DND-41 (cell line): ENCODE data around the gene CELF1.
"Not testable (repeated sequence)": the region's sequence is repeated elsewhere in the genome, so short reads cannot be mapped to it uniquely, and the experiment has no call there.

ENCODE experiments used
- ATAC-seq: fragments of 200-7000 bp; cut with Tn5 transposase; 3 replicates; pipeline ENCODE4 v1.9.1; 2021; ENCODE audit warnings: low read depth; ENCODE audit not compliant: insufficient read depth
- DNase-seq: peaks from one replicate; pipeline ENCODE4 v3.0.0-alpha.2; 2020
- H2AFZ ChIP-seq: 2 replicates; pipeline ENCODE4 v1.6.0; 2012; ENCODE audit warnings: low read depth, low read length
- H3K27ac ChIP-seq: 2 replicates; pipeline ENCODE4 v1.5.1; 2012; ENCODE audit warnings: low read length, inconsistent platforms
- H3K27me3 ChIP-seq: fragments of 200-600 bp; sonication (generic); 2 replicates; pipeline ENCODE4 v1.6.0; 2012; ENCODE audit warnings: low read length, mild to moderate bottlenecking, inconsistent platforms; ENCODE audit not compliant: insufficient read depth, poor library complexity
- H3K36me3 ChIP-seq: 2 replicates; pipeline ENCODE4 v1.5.1; 2012; ENCODE audit warnings: low read length, inconsistent platforms; ENCODE audit not compliant: insufficient read depth
- H3K4me1 ChIP-seq: 2 replicates; pipeline ENCODE4 v1.5.1; 2012; ENCODE audit warnings: mild to moderate bottlenecking, low read length; ENCODE audit not compliant: insufficient read depth
- H3K4me2 ChIP-seq: 2 replicates; pipeline ENCODE4 v1.6.0; 2012; ENCODE audit warnings: mild to moderate bottlenecking, moderate library complexity, low read length, inconsistent platforms; ENCODE audit not compliant: insufficient read depth
- H3K4me3 ChIP-seq, 2 experiments: fragments of 200-600 bp in 1 of 2; shearing (Covaris generic) in 1 of 2; 2 replicates each; pipeline ENCODE4 v1.5.1; 2012 to 2016; ENCODE audit warnings: inconsistent platforms in 2 of 2, low read length in 2 of 2, mild to moderate bottlenecking in 2 of 2, low read depth in 1 of 2, moderate library complexity in 1 of 2
- H3K79me2 ChIP-seq: 2 replicates; pipeline ENCODE4 v1.6.0; 2012; ENCODE audit warnings: low read length, inconsistent platforms; ENCODE audit not compliant: insufficient read depth
- H3K9ac ChIP-seq: 2 replicates; pipeline ENCODE4 v1.6.0; 2012; ENCODE audit warnings: low read depth, mild to moderate bottlenecking, inconsistent platforms, low read length, moderate library complexity
- H3K9me3 ChIP-seq: 2 replicates; pipeline ENCODE4 v1.5.1; 2012; ENCODE audit warnings: low read length, moderate library complexity, mild to moderate bottlenecking, inconsistent platforms; ENCODE audit not compliant: insufficient read depth, severe bottlenecking
- H4K20me1 ChIP-seq: 2 replicates; pipeline ENCODE4 v1.6.0; 2012; ENCODE audit warnings: low read length; ENCODE audit not compliant: insufficient read depth
- EZH2 ChIP-seq: IDR thresholded peaks from 3 replicates; pipeline ENCODE4 v1.6.1; 2012; ENCODE audit warnings: borderline replicate concordance, low read depth, mild to moderate bottlenecking, moderate library complexity, low read length, inconsistent platforms; ENCODE audit not compliant: severe bottlenecking
- TF ChIP-seq, protein P1 (sequence below): IDR thresholded peaks from 2 replicates; pipeline ENCODE4 v1.5.1; 2012; ENCODE audit warnings: borderline replicate concordance, low read length, moderate library complexity, mild to moderate bottlenecking; ENCODE audit not compliant: poor library complexity, severe bottlenecking; ENCODE audit errors: extremely low read depth

The CELF1 gene

DNA sequence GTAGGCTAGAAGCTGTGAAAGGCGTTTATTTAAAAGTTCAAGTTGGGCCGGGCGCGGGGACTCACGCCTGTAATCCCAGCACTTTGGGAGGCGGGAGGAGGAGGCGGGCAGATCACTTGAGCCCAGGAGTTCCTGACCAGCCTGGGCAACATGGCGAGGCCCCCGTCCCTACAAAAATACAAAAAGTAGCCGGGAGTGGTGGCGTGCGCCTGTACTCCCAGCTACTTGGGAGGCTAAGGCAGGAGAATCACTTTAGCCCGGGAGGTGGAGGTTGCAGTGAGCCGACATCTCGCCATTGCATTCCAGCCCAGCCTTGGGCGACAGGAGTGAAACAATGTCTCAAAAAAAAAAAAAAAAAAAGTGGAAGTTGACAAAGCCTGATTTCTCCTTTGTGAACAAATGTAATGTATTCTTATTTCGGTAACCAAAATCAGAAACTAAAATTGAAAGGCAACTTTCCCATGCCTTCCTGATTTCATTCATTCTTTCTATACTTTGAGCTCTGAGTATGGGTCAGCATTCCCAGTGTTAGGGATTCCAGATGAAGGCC lies 13.3 kb upstream of the CELF1 start:
- Histone ChIP-seq H2AFZ (peak overlapping the region; percentile 98), H3K36me3 (peaks cover 34% of the 10 kb centered on the region), H3K27ac (peak overlapping the region; percentile 94), H3K4me3 (peak overlapping the region; percentile 90 to 100), H3K9ac (peak overlapping the region; percentile 99), H3K4me2 (peak overlapping the region; percentile 97), H4K20me1 (0 out of 2 replicates have a peak, but pooled peaks cover 3% of the 10 kb centered on the region), H3K9me3 (no peaks in the 10 kb centered on the region), H3K79me2 (peaks cover 67% of the 10 kb centered on the region), H3K27me3 (no peaks in the 10 kb centered on the region), H3K4me1 (peaks cover 34% of the 10 kb centered on the region)
- TF ChIP-seq, protein P1, sequence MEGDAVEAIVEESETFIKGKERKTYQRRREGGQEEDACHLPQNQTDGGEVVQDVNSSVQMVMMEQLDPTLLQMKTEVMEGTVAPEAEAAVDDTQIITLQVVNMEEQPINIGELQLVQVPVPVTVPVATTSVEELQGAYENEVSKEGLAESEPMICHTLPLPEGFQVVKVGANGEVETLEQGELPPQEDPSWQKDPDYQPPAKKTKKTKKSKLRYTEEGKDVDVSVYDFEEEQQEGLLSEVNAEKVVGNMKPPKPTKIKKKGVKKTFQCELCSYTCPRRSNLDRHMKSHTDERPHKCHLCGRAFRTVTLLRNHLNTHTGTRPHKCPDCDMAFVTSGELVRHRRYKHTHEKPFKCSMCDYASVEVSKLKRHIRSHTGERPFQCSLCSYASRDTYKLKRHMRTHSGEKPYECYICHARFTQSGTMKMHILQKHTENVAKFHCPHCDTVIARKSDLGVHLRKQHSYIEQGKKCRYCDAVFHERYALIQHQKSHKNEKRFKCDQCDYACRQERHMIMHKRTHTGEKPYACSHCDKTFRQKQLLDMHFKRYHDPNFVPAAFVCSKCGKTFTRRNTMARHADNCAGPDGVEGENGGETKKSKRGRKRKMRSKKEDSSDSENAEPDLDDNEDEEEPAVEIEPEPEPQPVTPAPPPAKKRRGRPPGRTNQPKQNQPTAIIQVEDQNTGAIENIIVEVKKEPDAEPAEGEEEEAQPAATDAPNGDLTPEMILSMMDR, result no peak
- TF ChIP-seq EZH2, result no peak
- no peak for ATAC-seq
- DNase-seq, result peak; percentile 19

DNA sequence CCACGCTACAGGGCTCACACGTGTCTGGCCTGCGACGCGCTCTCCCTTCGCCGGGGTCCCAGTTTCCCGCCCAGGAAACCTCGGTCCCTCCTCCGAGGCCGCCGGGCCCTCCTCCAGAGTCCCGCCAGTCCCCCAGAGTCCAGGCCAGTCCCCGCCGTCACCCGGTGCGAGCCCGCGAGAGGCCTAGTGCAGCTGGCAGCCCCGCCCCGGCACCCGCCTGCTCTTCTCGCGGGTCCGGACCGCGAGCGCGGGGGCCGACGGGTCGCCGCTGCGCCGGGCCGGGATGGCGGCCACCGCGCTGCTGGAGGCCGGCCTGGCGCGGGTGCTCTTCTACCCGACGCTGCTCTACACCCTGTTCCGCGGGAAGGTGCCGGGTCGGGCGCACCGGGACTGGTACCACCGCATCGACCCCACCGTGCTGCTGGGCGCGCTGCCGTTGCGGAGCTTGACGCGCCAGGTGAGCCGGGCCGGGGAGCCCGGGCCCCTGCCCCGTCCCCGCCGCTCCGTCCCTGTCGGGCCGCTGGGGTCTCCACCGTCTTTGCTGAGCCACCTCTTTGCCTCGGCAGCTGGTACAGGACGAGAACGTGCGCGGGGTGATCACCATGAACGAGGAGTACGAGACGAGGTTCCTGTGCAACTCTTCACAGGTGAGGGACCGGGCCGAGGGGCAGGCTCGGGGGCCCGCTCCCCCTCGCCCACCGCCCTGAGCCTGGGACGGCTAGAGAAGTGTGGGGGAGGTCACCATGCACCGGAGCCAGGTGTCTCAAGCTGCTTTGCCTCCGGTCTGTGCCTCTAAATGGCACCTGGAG lies 12.6 kb upstream of the CELF1 start, which contains the start of gene PTPMT1:
TSS of gene PTPMT1 (plus strand) at position 260 of the 809 bp plus-strand sequence. CDS start at position 284, 24 bp downstream.
- DNase-seq (peak; percentile 82), ATAC-seq (peak; percentile 95)
- TF ChIP-seq, protein P1, result no peak
- TF ChIP-seq EZH2, result no peak
- H3K9me3 ChIP-seq, result no peaks in the 10 kb centered on the region
- no peaks in the 10 kb centered on the region for H3K27me3 ChIP-seq
- H3K4me2 ChIP-seq, result peak within 1 kb of the TSS; percentile 97
- H3K36me3 ChIP-seq, result peaks cover 27% of the 10 kb centered on the region
- H2AFZ ChIP-seq, result peak within 1 kb of the TSS; percentile 98
- peaks cover 34% of the 10 kb centered on the region for H3K4me1 ChIP-seq
- H3K4me3 ChIP-seq, result peak within 1 kb of the TSS; percentile 90 to 100
- peak within 1 kb of the TSS; percentile 99 for H3K9ac ChIP-seq
- peaks cover 61% of the 10 kb centered on the region for H3K79me2 ChIP-seq
- peak within 1 kb of the TSS; percentile 94 for H3K27ac ChIP-seq
- 0 out of 2 replicates have a peak, but pooled peaks cover 3% of the 10 kb centered on the region for H4K20me1 ChIP-seq

DNA sequence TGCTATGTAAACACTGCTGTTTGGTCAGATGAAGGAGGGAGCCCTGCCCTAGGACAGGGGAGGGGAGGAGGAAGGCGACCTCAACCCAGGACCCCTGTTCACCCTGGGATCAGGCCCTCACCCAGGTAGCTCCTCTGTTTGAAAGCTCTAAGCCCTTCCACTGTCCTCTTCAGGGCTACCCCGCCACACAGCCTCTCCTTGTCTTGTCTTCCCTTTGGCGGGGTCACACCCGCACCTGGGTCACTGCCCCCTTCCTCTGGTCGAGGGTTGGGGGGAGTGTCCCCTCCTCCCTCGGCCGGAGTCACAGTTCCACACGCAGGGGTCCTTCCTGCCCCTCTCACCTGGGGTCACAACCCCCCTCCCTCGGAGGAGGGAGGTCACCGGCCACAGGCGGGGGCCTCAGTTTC lies 12.0 kb upstream of the CELF1 start:
- 0 out of 2 replicates have a peak, but pooled peaks cover 3% of the 10 kb centered on the region for H4K20me1 ChIP-seq
- ATAC-seq, result peak; percentile 18

DNA sequence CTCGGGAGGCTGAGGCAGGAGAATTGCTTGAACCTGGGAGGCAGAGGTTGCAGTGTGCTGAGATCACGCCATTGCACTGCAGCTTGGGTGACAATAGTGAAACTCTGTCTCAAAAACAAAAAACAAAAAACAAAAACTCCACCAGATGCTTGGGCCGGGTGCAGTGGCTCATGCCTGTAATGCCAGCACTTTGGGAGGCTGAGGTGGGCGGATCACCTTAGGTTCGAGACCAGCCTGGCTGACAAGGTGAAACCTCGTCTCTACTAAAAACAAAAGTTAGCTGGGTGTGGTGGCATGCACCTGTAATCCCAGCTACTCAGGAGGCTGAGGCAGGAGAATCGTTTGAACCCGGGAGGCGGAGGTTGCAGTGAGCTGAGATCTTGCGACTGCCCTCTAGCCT lies 11.4 kb upstream of the CELF1 start:
- H3K27ac ChIP-seq, H3K9me3 ChIP-seq, H3K27me3 ChIP-seq, DNase-seq, ATAC-seq, H4K20me1 ChIP-seq: not testable (repeated sequence)
- H3K9ac ChIP-seq, result peak overlapping the region; percentile 99
- H2AFZ ChIP-seq, result 0 out of 2 replicates have a peak overlapping the region, but pooled peaks have one; percentile 98
- H3K4me3 ChIP-seq, result peak overlapping the region in 1 of 2 experiments; percentile 100; a peak in 3 of 4 replicates
- H3K79me2 ChIP-seq, result peaks cover 50% of the 10 kb centered on the region
- H3K4me2 ChIP-seq, result peak overlapping the region; percentile 97
- H3K4me1 ChIP-seq, result peaks cover 34% of the 10 kb centered on the region
- peaks cover 15% of the 10 kb centered on the region for H3K36me3 ChIP-seq

More for the DNA sequence above, 12.0 kb upstream of the CELF1 start:
- Histone ChIP-seq H3K79me2 (peaks cover 55% of the 10 kb centered on the region), H3K27me3 (no peaks in the 10 kb centered on the region), H3K4me1 (peaks cover 34% of the 10 kb centered on the region), H3K4me3 (peak overlapping the region; percentile 90 to 100), H3K4me2 (peak overlapping the region; percentile 97), H2AFZ (peak overlapping the region; percentile 98), H3K9me3 (no peaks in the 10 kb centered on the region), H3K27ac (peak overlapping the region; percentile 94), H3K36me3 (peaks cover 21% of the 10 kb centered on the region), H3K9ac (peak overlapping the region; percentile 99)
- TF ChIP-seq, protein P1, result no peak
- DNase-seq, result no peak

DNA sequence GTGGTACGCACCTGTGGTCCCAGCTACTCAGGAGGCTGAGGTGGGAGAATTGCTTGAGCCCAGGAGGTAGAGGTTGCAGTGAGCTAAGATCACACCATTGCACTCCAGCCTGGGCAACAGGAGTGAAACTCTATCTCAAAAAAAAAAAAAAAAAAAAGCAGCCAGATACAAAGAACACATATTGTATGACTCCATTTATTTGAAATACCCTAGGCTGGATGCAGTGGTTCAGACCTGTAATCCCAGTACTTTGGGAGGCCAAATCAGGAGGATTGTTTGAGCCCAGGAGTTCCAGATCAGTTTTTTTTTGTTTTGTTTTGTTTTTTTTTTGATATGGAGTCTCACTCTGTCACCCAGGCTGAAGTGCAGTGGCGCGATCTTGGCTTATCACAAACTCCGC lies 9.5 kb upstream of the CELF1 start:
- H3K4me1 ChIP-seq, result peaks cover 30% of the 10 kb centered on the region
- not testable (repeated sequence) for H3K36me3 ChIP-seq, H4K20me1 ChIP-seq, H3K4me3 ChIP-seq, DNase-seq, H3K27ac ChIP-seq, H3K9ac ChIP-seq, ATAC-seq, H3K27me3 ChIP-seq, H3K9me3 ChIP-seq, H3K4me2 ChIP-seq, H2AFZ ChIP-seq
- H3K79me2 ChIP-seq, result peaks cover 34% of the 10 kb centered on the region
